Stomach smooth muscle (tissue), 2 donors: Measurements from ENCODE around the gene FAM25A.
"Not testable (repeated sequence)": the region's sequence is repeated elsewhere in the genome, so short reads cannot be mapped to it uniquely, and the experiment has no call there.

ENCODE experiments used
- H3K27ac ChIP-seq: one replicate; pipeline ENCODE4 v1.7.0; 2013; ENCODE audit warnings: mild to moderate bottlenecking, low read length, inconsistent platforms
- H3K27me3 ChIP-seq, 2 donors: one replicate each; pipeline ENCODE4 v1.7.0; 2013; ENCODE audit warnings: low read length in 2 of 2; ENCODE audit not compliant: insufficient read depth in 2 of 2, control insufficient read depth in 1 of 2
- H3K36me3 ChIP-seq, 2 donors: one replicate each; pipeline ENCODE4 v1.7.0; 2013; ENCODE audit warnings: low read length in 2 of 2; ENCODE audit not compliant: control insufficient read depth in 2 of 2, insufficient read depth in 2 of 2
- H3K4me1 ChIP-seq: one replicate; pipeline ENCODE4 v1.7.0; 2013; ENCODE audit warnings: low read length; ENCODE audit not compliant: control insufficient read depth, insufficient read depth
- H3K4me3 ChIP-seq, 2 donors: one replicate each; pipeline ENCODE4 v1.7.0; 2013; ENCODE audit warnings: low read length in 2 of 2
- H3K9ac ChIP-seq, 2 donors: one replicate each; pipeline ENCODE4 v1.7.0; 2013; ENCODE audit warnings: low read length in 2 of 2, mild to moderate bottlenecking in 1 of 2
- H3K9me3 ChIP-seq, 2 donors: one replicate each; pipeline ENCODE4 v1.7.0; 2013; ENCODE audit warnings: low read length in 2 of 2; ENCODE audit not compliant: control insufficient read depth in 2 of 2
- donor health status: healthy.
- donor health status: Pancreatic carcinoma.

FAM25A gene

GRCh38 chr10:87009134-87009696 is 10.9 kb upstream of the FAM25A start:
- not testable (repeated sequence) for H3K27me3 ChIP-seq, H3K4me3 ChIP-seq, H3K27ac ChIP-seq, H3K36me3 ChIP-seq, H3K9me3 ChIP-seq, H3K4me1 ChIP-seq, H3K9ac ChIP-seq

- not testable (repeated sequence) for H3K4me3 ChIP-seq, H3K27me3 ChIP-seq, H3K9me3 ChIP-seq, H3K36me3 ChIP-seq, H3K27ac ChIP-seq, H3K9ac ChIP-seq, H3K4me1 ChIP-seq
These were observed 6.6 kb upstream of the FAM25A start for GRCh38 chr10:87013528-87013927.

GRCh38 chr10:87014986-87015716 is 4.9 kb upstream of the FAM25A start:
- not testable (repeated sequence) for H3K4me3 ChIP-seq, H3K4me1 ChIP-seq, H3K27me3 ChIP-seq, H3K27ac ChIP-seq, H3K9me3 ChIP-seq, H3K36me3 ChIP-seq, H3K9ac ChIP-seq

- not testable (repeated sequence) for H3K27ac ChIP-seq, H3K27me3 ChIP-seq, H3K9ac ChIP-seq, H3K36me3 ChIP-seq, H3K9me3 ChIP-seq, H3K4me1 ChIP-seq, H3K4me3 ChIP-seq
These were observed 2.0 kb upstream of the FAM25A start for GRCh38 chr10:87018127-87018526.

- not testable (repeated sequence) for H3K4me3 ChIP-seq, H3K27me3 ChIP-seq, H3K27ac ChIP-seq, H3K9me3 ChIP-seq, H3K36me3 ChIP-seq, H3K9ac ChIP-seq, H3K4me1 ChIP-seq
These were observed 1.0 kb upstream of the FAM25A start for GRCh38 chr10:87019066-87019465.

GRCh38 chr10:87019504-87019903 is 590 bp upstream of the FAM25A start:
- H3K27me3 ChIP-seq, H3K9me3 ChIP-seq, H3K9ac ChIP-seq, H3K27ac ChIP-seq, H3K4me3 ChIP-seq, H3K36me3 ChIP-seq, H3K4me1 ChIP-seq: not testable (repeated sequence)

GRCh38 chr10:87025285-87025958 is 5.3 kb downstream of the FAM25A start:
- H3K36me3 ChIP-seq, H3K4me3 ChIP-seq, H3K9ac ChIP-seq, H3K4me1 ChIP-seq, H3K27ac ChIP-seq, H3K27me3 ChIP-seq, H3K9me3 ChIP-seq: not testable (repeated sequence)

- H3K4me3 ChIP-seq, H3K27ac ChIP-seq, H3K9ac ChIP-seq, H3K4me1 ChIP-seq, H3K27me3 ChIP-seq, H3K36me3 ChIP-seq, H3K9me3 ChIP-seq: not testable (repeated sequence)
These were observed 6.8 kb downstream of the FAM25A start for GRCh38 chr10:87026747-87027508.

GRCh38 chr10:87030419-87030818 is 10.3 kb downstream of the FAM25A start:
- H3K27ac ChIP-seq, H3K9me3 ChIP-seq, H3K27me3 ChIP-seq, H3K9ac ChIP-seq, H3K36me3 ChIP-seq, H3K4me3 ChIP-seq, H3K4me1 ChIP-seq: not testable (repeated sequence)

- no peaks in the 10 kb centered on the region for H3K9me3 ChIP-seq
- H3K36me3 ChIP-seq: no peaks in the 10 kb centered on the region
- no peaks in the 10 kb centered on the region for H3K27me3 ChIP-seq
- H3K4me3 ChIP-seq: no peak overlapping the region
- H3K27ac ChIP-seq: no peak overlapping the region
- H3K4me1 ChIP-seq: no peaks in the 10 kb centered on the region
- no peak overlapping the region for H3K9ac ChIP-seq
These were observed 11.0 kb downstream of the FAM25A start for GRCh38 chr10:87030912-87031635.
